GM21367 (cell line): Measurements from ENCODE around the gene HHAT.

Experiments used
- ATAC-seq: cut with Tn5 transposase; IDR thresholded peaks from one replicate; pipeline ENCODE4 v1.9.1; 2021; ENCODE audit not compliant: unreplicated experiment

HHAT gene

DNA sequence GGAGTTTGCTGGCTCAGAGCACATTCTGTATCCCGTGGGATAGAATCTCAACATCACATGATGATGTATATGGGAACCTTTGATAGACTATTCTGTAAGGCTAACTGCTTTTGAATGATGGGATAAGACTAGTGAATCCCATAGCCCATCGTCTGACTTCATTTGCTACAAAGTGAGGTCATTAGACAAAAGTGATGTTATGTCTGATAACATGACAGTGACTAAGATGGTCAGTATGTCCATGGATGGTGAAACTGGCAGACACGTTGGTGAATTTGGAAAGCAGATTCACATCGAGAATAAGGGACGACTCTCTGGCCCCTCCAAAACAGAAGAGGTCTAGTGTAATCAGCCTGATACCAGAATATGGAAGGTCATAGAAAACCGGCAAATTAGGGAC lies 108.4 kb downstream of the HHAT start:
- no peak for ATAC-seq

- no peak for ATAC-seq
Measured at GRCh38 chr1:210437781-210438180, 109.1 kb downstream of the HHAT start.

GRCh38 chr1:210438928-210439841 lies 110.5 kb downstream of the HHAT start:
- no peak for ATAC-seq

DNA sequence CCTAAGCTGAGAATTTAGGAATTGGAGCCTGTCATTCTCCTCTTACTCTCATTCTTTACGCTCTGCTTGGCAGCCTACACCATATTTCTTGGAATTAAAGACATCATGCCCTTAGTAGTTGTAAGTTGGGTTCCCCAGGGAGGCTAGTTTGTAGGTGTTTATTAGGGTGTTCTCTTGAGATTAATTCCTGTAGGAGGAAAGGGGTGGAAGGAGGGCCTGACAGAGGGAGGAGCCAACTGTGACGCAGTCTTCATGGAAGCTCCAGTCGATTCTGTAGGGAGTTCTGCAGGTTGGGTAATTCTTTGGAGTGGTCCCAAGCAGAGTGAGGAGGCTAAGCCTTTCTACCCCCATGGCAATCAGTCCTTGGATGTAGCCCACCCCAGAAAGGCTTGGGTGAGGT lies 111.4 kb downstream of the HHAT start:
- no peak for ATAC-seq

- no peak for ATAC-seq
Measured at GRCh38 chr1:210441028-210441427, 112.3 kb downstream of the HHAT start.

GRCh38 chr1:210445485-210445884 lies 116.8 kb downstream of the HHAT start:
- ATAC-seq = no peak

- ATAC-seq = no peak
Measured at GRCh38 chr1:210445931-210446330, 117.2 kb downstream of the HHAT start.

- peak; percentile 64 for ATAC-seq
Measured at GRCh38 chr1:210446479-210446878, 117.8 kb downstream of the HHAT start.

DNA sequence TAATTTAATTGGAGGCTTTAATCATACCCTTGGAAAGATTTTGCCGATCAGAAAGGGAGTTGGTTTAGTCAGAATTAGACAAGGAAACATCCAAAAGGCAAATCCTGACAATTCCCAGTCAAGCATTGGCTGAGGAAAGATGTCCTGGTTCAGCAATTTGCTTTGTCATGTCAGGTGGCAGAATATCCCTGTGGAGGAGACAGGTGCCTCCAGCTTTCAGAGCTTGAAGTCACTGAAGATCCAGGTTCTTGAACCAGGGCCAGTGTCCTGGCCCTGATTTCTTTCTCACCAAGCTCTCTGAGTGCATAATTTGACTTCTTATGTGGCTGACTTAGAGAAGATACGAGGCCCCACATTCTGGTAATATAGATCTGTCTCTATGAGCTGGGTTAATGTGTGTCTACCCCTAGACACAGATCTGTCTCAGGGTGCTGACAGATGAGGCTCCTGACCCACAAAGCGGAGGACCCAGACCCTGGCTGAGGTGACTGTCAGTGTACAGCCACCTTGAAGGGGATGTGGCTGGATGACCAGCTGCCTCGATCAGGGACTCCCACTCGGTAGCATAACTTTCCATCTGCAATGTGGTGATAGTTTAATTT lies 118.9 kb downstream of the HHAT start:
- ATAC-seq = no peak

- ATAC-seq = no peak
Measured at GRCh38 chr1:210448297-210448892, 119.7 kb downstream of the HHAT start.

DNA sequence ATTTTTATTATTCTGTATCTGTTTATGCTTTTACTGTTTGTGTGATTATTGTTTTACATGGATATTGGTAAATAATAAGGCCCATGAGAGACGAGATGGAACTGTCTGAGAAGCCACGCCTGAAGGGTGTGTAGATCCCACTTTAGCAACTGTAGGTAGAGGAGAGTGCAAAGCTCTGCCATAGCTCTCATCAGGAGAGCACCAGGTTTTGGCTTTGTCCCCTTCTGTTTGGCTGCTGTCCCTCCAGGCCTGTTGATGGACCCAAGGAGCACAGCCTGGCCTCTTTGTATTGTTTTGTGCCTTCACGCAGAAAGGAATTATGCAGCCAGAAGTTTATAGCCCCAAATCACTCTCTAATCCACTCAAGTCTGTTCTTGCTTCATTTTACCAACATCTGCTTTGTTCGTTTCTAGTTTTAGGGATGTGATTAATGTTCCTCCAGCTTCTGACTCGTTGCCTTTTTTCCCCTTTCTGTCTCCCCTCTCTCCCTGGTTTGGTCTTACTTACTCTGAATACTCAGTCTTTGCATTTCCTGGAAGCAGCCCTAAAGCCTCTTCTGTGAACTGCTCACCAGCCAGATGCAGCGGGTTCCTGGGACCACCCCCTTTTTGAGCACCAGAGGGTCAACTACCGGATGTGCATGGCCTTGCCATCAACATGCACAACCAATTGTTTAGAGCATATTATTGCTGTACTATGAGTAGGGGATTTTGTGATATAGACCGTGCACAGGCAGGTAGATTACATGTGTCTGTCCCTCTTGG lies 127.3 kb downstream of the HHAT start:
- ATAC-seq = no peak

GRCh38 chr1:210456731-210457255 lies 128.1 kb downstream of the HHAT start:
- ATAC-seq = no peak

GRCh38 chr1:210457568-210457967 lies 128.9 kb downstream of the HHAT start:
- no peak for ATAC-seq

DNA sequence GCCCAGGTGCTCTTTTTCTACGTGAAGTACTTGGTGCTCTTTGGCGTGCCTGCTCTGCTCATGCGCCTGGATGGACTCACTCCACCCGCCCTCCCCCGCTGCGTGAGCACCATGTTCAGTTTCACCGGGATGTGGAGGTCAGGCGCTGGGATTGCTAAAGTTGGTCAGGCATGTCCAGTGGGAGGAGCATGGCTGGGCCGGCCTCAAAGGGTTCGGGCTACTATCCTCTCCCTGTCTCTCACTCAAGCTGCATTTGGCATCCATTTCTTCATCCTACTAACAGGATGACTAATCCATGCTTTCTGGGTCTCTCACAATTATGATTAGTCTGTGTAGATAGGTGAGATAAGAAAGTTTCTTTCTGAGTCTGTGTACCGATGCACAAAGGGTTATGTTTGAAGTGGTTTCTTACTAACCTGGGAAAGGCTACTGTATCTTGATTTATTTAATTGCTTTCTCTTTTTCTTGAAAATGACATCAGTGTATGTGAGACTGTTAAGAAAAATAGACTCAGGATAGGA lies 135.9 kb downstream of the HHAT start:
- no peak for ATAC-seq

GRCh38 chr1:210465150-210465549 lies 136.4 kb downstream of the HHAT start:
- ATAC-seq = no peak

DNA sequence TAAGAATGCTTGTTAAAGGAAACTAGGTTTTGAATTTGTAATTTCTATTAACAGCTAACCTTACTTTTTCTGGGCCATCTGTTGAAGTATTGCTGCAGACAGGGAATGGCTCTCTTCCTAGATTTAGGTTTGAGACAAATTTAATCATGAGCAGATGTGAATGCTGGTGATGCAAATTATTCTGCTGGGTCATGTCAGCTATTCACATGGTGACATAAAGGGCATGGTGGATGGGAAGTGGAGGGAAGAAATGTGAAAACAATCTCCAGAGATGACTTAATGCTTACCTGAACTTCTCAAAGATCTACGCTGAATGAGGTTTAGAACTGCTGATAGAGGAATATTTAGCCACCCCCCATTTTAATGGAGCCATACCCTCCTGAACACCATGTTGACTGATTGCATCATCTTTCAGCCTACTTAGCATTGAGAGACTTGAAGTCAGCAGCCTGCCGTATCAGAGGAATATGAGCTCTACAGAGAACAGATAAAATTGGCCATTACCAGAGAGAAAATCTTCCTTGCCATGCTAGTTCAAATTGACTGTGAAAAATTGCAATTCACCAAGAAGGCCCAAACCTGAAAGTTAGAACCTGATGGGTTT lies 138.8 kb downstream of the HHAT start:
- ATAC-seq = no peak

DNA sequence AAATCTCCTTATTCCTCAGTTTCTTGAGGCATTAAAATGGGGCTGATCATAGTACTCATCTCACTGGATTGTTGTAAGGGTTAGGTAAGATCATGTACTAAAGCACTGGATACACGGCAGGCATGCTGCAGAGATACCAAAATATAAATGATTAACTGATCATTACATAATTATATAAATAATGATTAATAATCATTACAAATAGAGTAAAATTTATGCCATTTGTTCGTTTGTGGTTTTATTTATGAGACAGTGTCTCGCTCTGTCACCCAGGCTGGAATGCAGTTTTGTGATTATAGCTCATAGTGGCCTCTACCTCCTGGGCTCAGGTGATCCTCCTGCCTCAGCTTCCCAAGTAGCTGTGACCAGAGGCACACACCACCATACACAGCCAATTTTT lies 140.7 kb downstream of the HHAT start:
- ATAC-seq = no peak

- ATAC-seq = no peak
Measured at GRCh38 chr1:210475321-210475720, 146.6 kb downstream of the HHAT start.

GRCh38 chr1:210475806-210476205 lies 147.1 kb downstream of the HHAT start:
- no peak for ATAC-seq

GRCh38 chr1:210476730-210477129 lies 148.0 kb downstream of the HHAT start:
- ATAC-seq = no peak
